Stimulated activated CD8-positive, alpha-beta memory T cell treated with anti-CD3 and anti-CD28 coated beads, Interleukin-7, amount 100 ng/mL, for 4 hours (primary cell): ENCODE results near the gene CHST14.

Experiments used
- DNase-seq, 2 donors: peaks; one replicate each; pipeline ENCODE4 v3.0.0-alpha.2; 2020; ENCODE audit warnings: low read depth in 2 of 2

The CHST14 gene

DNA sequence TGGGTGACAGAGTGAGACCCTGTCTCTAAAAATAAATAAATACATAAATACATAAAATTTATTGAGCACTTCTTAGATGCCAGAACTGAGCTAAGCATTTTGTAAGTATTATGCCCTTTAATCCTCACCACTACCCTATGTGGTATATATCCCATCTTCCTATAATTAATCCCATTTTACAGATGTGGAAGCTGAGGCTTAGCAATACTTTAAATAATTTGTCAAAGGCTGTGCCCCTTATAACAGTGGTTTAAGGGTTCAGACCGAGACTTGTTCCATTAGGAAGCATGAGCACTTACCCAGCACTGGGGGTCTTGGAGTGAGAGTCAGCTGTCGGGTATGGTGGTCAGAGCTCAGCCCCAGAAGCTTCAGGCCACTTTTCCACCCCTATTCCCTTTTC is 7.5 kb upstream of the CHST14 start:
- DNase-seq, result no peak

DNA sequence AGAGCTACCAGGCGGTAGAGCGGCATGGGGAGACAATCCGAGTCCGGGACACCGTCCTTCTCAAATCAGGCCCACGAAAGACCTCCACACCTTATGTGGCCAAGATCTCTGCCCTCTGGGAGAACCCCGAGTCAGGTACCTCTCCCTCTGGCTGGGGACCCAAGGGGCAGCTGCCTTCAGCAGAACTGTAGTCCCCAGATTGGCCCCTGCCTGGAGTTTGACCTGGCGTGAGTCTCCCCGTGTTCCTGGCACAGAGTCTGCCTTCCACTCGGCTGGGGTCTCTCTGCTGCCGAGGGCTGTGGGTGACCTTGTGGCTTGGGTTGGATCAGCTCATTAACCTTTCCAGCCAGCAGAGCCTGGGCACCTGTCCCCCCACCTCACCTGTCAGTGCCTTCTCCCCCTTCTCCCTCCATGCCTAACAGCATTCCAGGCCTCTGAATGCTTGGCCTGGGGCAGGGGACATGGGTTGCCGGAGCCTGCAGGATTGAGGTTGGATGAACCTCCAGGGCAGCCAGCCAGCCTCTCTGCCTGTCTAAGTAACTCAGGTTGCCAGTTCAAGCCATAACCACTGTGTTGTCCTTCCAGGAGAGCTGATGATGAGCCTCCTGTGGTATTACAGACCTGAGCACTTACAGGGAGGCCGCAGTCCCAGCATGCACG is 6.8 kb upstream of the CHST14 start:
- no peak for DNase-seq

DNA sequence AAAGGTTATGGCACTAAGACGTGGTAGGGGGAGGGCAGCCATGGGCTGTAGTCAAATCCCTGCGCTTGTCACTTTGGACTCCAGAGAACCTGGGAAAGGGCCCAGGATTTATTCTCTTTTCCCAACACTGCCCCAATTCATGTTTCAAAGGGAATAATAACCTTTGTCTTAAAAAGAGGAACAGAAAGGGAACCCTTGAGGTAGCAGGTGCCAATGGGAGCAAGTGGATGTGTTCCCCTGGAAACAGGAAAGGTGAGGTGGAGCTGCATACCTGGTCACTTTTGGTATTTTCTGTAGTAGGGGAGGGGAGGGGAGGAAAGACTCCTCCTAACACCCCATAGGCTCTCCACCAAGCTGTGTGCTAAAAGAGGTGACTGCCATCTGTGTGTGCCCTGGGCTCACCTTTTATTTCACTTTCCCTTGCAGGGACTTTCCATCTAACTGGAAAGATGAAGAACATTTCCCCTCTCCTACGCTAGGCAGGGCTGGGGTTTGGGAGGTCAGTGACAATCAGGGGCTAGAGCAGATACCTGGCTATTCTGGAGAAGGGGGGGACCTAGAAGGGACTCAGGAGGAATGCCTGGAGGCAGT is 6.1 kb upstream of the CHST14 start:
- DNase-seq, result no peak

DNA sequence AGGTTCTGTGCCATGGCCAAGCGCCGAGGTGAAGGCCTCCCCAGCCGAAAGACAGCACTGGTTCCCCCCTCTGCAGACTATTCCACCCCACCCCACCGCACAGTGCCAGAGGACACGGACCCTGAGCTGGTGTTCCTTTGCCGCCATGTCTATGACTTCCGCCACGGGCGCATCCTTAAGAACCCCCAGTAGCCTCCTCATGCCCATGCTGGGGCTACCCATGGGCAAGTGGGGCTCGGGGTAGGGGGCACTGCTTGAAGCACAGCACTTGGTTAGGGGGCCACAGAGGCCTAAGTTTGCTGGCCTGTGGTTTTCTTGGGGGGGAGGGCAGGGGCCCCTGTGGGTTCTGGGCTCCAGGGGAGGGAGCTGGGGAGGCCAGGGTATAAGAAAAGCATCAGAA is 4.8 kb upstream of the CHST14 start:
- DNase-seq, result no peak

DNA sequence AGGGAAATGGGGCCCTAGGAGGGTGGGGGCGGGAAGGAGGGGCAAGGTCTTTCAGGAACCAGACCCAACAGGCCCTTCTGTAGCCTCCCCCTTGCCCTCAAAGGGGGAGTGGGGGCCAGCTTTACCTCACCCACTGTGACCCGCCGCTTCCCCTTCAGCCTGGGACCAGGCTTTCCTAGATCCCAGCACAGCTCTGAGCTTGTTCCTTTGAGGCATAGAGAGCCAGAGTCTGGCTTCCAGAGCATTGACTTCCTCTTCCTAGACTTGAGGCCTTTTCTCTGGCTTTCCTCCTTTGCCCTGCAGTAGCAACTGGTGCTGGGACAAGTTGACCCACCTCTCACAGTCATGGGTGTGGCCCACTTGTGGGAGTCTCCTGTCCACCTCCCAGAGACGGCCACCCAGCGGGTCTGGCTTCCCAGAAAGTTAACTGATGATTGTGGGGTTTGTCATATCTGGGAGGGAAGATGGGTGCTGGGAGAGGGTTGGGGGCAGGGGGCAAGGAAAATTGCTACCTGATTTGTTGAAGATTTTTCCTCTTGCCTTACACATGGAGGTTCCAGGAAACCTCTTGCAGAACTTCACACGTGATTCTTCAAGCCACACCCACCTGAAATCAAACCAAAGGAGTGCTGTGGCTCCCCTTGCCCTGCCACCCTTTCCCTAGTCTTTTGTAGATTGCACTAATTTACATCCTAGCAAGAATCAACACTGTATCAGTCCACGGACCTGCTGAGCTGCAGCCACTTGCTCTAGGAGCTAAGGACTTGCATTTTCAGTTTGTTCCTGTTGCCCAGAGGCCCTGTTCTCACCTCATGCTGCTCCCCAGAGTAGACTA is 4.1 kb upstream of the CHST14 start:
- DNase-seq, result no peak

GRCh38 chr15:40467261-40467615 is 3.5 kb upstream of the CHST14 start:
- DNase-seq, result no peak

- DNase-seq, result no peak
These were observed 1.9 kb upstream of the CHST14 start for GRCh38 chr15:40468898-40469331.

DNA sequence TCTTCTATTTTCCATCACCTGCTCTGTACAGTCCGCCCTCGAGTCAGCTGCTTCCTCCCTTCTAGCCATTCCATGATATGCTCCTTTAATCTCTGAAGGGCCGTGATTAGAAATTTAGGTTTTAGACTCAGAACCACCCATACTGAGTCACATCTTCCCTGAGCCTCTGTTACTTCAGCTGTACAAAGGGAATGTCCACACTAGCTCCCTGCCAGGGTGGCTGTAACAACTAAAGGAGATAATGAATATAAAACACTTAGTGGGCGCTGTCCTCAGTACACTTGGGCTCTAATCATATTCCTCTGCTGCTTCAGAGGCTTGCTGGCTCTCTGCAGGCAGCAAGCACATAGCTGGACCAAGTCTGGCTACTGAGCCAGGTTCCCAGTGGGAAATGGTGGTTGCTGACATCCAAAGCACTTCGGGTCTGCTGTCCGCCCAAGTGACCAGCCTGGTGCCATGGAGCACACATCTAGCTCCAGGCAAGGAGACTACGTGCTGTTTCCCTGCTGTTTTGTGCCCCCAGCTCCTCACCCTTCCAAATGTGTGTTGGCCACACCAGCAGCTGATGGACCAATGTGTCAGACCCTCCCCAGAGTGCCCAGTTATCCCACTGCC is 901 bp upstream of the CHST14 start:
- no peak for DNase-seq

DNA sequence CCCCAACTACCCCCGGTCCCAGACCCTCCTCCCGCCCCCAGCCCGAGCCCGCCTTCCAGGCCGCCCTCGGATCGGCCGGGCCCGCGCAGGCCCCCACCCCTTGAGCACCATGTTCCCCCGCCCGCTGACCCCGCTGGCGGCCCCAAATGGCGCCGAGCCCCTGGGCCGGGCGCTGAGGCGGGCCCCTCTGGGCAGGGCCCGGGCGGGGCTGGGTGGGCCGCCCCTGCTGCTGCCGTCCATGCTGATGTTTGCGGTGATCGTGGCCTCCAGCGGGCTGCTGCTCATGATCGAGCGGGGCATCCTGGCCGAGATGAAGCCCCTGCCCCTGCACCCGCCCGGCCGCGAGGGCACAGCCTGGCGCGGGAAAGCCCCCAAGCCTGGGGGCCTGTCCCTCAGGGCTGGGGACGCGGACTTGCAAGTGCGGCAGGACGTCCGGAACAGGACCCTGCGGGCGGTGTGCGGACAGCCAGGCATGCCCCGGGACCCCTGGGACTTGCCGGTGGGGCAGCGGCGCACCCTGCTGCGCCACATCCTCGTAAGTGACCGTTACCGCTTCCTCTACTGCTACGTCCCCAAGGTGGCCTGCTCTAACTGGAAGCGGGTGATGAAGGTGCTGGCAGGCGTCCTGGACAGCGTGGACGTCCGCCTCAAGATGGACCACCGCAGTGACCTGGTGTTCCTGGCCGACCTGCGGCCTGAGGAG is 472 bp downstream of the CHST14 start:
- DNase-seq, result no peak

DNA sequence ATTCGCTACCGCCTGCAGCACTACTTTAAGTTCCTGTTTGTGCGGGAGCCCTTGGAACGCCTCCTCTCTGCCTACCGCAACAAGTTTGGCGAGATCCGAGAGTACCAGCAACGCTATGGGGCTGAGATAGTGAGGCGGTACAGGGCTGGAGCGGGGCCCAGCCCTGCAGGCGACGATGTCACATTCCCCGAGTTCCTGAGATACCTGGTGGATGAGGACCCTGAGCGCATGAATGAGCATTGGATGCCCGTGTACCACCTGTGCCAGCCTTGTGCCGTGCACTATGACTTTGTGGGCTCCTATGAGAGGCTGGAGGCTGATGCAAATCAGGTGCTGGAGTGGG is 995 bp downstream of the CHST14 start:
- DNase-seq, result no peak

DNA sequence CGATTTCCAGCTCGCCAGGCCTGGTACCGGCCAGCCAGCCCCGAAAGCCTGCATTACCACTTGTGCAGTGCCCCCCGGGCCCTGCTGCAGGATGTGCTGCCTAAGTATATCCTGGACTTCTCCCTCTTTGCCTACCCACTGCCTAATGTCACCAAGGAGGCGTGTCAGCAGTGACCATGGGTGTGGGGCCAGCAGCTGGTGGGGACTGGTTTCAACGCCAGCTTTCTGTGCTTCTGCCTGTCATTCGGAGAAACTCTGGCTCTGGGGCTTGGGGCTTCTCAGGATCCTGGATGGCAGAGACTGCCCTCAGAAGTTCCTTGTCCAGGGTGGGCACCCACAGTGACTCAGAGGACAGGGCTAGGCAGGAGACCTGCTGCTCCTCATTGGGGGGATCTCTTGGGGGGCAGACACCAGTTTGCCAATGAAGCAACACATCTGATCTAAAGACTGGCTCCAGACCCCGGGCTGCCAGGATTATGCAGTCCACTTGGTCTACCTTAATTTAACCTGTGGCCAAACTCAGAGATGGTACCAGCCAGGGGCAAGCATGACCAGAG is 1.5 kb downstream of the CHST14 start:
- DNase-seq, result no peak

DNA sequence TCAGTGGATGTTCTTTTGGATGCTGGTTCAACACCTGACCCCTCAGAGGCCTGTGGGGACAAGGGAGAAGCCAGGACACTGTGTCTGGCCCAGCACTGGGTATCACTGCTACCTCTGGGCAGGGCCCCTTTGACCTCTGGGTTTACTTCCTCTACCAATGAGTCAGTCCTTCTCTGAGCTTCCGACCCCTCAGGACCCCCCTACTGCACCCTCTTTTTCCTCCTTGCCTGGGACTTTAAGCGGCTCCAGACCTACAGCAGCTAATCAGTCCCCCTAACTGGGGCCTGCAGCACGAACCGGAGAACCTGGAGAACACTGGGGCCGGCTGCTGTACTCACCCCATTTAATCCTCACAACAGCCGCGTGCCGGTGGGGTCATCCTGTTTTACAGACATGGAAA is 3.8 kb downstream of the CHST14 start:
- DNase-seq, result no peak

GRCh38 chr15:40477642-40478327 is 7.0 kb downstream of the CHST14 start:
- no peak for DNase-seq

- DNase-seq, result no peak
These were observed 8.2 kb downstream of the CHST14 start for GRCh38 chr15:40479024-40479423.

GRCh38 chr15:40481341-40482074 is 10.7 kb downstream of the CHST14 start:
- no peak for DNase-seq

DNA sequence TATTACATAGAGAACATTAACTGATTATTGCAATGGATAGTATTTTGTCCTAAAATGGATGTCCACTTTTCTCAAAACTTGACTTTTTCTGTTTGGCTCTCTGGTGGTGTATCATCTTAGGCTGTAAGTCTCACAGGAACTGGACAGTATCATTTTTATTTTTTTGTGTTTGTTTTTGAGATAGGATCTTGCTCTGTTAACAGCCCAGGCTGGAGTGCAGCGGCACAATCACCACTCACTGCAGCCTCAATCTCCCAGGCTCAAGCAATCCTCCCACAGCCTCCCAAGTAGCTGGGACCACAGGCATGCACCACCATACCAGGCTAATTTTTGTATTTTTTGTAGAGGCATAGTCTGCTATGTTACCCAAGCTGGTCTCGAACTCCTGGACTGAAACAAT is 13.1 kb downstream of the CHST14 start:
- no peak for DNase-seq

- DNase-seq, result no peak
These were observed 15.4 kb downstream of the CHST14 start for GRCh38 chr15:40486066-40486770.

DNA sequence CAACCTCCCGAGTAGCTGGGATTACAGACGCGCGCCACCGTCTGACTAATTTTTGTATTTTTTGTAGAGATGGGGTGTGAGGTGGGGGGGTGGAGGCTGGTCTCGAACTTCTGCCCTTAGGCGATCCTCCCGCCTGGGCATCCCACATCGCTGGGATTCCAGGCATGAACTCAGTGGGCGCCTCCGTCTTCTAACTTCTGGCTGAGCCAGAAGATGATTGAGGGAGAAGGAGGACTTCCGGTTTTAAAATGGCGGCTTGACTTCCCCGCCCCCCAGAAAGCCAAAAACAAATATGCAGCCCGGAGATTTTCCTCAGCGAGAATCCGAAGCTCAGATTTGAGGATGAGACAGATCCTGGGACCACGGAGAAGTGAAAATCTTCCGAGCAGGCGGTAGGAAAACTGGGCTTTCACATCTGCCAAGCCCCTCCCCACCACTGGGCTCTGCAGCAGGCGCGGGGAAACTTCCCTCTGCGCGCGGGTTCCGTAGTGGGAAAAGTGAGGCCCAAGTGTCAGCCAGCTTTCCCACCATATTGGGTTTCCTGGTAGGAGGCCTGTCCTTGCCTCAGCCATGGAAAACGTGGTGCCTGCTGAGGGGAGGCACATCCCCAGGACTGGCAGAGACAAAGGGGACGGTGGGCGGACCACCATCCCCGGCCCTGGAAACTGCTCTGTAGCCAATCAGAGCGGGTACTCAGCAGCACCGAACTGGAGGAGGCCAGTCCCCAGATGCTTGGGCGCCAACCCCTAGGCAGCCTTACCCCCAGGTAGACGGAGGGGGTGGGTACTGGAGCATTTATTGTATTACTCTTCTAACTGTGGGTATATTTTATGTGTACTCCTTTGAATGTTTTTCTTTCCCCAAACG is 17.3 kb downstream of the CHST14 start:
- DNase-seq, result no peak
